ENCODE measurements around the gene TBCA.
"Not testable (repeated sequence)": the region's sequence is repeated elsewhere in the genome, so short reads cannot be mapped to it uniquely, and the experiment has no call there.

The TBCA gene

DNA sequence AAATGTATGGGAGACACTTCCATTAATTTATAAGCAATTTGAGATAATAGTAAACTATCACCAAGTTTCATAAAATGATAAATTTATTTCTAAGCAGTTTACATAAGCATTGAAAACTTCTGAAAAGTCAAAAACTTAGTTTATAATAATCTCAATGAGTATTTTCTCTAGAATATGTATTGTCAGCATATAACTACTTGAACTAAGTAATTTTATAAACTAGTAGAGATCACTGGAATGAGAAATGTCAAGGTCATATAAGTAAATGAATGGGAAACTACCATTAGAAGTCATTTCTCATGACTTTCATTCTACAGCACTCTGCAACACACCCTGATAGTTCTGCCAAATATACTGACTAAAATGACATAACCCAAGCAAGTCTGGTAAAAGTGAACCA is 3.4 kb downstream of the TBCA start:
- DNase-seq = no peak

DNA sequence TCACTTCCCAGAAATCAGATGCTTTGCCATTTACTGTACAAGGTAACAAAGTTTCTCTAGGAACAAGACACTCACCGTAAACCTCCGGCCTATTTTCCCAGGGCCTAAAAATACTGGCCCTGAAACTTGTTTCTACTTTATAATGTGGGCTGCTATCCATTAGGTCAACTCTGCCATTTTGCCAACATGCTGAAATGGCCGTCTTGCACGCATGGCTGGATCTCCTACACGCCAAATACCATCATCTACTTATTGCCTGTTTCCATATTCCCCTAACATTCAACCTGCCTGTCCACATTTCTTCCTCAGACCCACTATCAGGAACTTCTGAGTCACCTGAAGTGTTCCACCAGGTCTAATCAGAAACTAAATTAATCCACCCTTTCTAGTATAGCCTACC is 4.7 kb downstream of the TBCA start:
- DNase-seq = no peak

DNA sequence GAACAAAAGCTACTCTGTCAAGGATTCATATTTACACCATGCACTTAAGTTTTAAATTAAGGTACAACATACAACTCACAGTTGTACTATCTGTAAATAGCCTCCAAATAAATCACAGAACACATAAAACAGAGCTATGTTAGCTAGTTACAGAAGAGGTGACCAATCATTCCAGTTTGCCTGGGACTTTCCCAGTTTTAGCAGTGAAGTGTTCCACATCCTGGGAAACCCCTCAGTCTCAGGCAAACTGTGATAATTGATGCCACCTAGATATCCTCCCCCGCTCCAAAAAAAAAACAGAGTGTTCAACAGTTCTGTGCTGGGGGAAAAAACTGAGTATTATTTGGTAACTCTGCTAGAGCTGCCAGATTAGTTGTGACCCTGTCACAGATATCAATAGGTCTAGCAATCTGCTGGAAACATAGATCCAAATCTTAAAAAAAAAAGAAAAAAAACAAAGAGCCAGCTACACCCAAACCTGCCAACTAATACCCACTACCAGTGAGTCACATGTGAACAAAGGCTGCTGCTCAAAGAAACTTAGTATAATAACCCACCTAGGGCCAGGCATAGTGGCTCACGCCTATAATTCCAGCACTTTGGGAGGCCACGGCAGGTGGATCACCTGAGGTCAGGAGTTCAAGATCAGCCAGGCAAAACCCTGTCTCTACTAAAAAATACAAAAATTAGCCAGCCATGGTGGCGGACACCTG is 5.7 kb downstream of the TBCA start:
- no peak for DNase-seq

DNA sequence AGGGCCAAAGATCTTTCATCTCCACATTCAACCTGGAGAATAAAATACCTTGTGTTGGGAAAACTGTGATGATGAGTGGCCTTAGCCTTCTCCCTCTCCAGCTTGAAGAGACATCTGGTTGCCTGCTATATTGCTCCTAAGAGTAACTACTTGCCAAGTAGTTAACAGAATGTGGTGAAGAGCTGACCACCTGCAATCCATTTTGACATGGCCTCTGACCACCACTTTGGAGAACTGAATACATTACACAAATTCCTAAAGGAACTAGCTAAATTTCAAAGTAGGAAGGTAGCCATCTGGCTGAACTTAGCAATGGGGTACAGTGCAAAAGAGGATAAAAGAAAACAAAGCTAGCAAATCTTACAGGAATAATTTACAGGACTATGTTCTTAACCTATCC is 7.2 kb downstream of the TBCA start:
- no peak for DNase-seq

DNA sequence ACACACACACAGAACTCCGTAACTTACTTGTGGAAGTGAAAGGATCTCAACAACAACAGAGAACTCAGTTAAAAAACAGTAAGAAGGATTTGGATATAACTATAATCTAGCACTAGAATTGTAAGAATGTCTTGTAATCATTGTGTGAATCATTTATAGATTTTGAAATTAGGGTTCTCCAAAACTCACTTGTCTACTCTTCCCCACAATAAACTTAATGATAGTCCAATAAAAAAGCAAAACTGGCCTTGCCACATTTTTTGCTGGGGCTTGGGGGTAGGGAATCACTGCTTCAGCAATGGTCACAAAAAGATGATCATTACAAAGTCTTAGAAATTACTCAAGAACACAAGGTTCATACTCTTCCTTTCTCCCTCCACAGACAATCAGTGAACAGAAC is 8.8 kb downstream of the TBCA start:
- DNase-seq = no peak

DNA sequence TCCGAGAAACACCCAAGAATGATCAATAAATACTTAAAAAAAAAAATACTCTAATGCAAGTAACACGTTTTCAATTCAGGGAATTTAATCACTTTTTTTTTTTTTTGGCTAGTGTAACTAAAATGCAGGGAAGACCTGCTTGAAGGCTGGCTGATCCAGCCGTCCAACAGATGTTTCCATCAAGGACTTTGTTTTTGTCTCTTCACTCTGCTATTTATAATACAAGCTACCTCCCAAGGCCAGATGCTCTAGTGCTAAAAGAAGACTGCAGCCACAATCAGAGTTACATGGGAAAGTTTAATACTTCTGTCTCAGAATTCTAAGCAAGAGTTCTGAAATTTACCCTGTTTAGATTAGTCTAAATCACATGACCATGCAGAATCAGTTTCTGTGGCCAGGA is 14.5 kb downstream of the TBCA start:
- no peak for DNase-seq

DNA sequence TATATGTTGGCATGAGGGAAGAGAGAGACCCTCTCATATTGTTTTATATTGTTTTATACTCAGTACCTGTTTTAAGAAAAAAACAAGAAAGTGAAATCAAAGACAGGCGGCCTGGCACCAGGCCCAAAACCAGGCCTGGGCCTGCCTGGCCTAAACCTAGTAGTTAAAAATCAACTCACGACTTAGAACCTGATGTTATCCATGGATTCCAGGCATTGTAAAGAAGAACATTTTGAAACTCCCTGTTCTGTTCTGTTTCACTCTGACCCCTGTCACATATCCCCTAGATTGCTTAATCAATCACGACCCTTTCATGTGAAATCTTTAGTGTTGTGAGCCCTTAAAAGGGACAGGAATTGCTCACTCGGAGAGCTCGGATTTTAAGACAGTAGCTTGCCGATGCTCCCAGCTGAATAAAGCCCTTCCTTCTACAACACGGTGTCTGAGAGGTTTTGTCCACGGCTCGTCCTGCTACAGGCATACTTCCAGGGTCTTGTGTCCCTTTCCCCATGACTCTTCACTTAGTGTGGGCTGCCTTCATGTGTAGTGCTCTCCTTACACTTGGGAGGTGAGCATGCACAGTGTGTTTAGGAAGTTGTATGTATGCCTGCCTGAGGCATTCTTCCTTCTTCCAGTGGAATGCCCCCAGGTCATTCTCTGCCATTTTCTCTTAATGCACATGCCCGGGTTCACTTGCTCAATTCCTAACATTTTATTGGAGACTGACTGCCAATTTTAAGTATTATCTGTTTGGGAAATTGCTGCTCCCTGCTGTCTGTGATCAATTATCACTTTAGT is 17.8 kb downstream of the TBCA start:
- no peak for DNase-seq

DNA sequence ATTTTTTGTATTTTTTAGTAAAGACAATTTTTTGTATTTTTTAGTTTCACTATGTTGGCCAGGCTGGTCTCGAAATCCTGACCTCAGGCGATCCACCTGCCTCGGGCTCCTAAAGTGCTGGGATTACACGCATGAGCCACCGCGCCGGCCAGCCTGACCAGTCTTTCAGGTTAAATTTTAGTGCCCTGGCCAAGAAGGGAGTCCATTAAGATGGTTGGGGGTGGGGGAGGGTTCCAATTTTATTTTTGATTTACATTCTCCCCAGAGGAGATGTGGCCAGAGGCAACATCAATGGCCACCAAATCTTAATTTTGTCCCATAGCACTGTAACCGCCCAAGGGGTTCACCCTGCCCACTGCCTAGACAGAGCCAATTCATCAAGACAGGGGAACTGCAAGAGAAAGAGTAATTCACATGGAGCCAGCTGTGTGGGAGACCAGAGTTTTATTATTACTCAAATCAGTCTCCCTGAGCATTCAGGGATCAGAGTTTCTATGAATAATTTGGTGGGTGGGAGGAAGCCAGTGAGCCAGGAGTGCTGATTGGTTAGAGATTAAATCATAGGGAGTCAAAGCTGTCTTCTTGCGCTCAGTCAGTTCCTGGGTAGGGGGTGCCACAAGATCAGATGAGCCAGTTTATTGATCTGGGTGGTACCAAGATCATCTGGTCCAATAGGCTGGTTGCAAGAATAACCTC is 24.7 kb downstream of the TBCA start:
- no peak for DNase-seq

DNA sequence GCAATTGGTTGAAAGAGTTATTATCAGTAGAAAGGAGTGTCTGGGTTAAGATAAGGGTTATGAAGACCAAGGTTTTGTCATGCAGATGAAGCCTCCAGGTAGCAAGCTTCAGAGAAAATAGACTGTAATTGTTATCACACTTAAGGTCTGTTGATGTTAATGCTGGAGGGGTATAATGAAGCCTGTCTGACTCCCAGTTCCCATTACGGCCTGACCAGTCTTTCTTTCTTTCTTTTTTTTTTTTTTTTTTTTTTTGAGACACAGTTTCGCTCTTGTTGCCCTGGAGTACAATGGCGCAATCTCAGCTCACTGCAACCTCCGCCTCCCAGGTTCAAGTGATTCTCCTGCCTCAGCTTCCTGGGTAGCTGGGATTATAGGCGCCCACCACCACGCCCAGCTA is 25.2 kb downstream of the TBCA start:
- DNase-seq = not testable (repeated sequence)

DNA sequence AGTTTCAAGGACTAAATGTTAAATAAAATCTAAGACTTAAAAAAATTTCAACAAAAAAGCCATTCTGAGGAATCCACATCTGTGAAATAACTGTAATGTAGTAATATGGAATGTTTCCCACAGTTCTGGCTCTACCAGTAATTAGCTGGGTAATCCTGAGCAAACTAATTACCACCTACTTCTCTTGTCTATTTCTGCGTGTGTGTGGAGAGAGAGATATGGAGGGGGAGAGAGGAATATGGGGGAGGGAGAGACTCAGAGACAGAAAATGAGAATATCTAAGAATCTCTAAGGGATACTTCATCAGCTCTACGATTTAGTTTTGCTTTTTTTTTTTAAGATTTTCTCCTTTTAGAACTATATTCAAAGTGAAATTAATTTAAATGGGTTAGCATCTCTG is 28.0 kb downstream of the TBCA start:
- DNase-seq = no peak

DNA sequence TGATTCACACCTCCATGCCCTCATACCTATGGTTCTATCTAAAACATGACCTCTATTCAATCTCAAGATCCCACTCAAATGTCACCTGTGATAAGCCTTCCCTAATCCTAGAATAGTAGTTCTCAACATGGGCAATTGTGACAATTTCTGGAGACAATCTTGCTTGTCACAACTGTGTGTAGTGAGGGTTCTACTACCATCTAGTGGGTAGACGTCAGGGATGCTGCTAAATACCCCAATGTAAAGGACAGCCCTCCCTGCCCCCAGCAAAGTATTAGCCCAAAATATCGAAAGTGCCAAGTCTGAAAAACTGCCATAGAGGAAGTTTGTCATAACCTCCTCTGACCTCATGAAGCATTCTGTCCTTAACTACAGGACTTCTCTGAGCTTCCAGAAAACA is 32.0 kb downstream of the TBCA start:
- DNase-seq = no peak

DNA sequence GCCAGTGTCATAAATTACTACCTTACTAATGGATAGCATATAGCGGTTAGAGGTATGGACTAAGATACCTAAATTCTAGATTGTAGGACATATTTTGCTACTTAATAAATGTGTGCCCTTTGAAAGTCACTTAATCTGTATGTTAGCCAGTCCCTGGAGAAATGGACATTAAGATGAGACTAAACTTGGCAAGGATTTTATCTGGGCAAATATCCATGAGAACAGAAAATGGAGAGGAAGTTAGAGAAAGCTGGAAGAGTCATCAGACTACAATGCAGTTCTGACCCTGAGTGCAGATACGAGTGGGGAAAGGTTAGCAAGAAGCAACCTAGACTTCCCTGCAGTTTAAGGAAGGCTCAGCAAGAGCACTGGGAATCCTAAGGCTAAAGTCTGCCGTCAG is 33.0 kb downstream of the TBCA start:
- DNase-seq = no peak

DNA sequence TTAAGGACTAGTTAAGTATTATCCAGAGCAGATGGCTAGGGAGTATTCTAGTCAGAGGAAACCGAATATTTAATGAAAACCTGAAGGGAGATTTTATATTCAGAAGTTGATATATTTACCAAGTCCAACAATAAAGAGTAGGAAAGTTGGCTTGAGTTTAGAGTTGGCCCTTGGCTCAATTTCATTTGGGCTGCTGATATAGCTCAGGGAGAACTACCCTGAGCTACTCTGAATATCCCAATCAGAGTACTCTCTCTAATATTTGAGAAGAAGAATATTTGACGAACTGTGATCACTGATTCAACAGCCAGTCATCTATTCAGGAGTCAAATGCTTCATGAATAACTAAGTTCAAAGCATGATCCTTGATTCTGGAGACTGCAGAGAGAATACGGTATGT is 34.5 kb downstream of the TBCA start:
- no peak for DNase-seq

DNA sequence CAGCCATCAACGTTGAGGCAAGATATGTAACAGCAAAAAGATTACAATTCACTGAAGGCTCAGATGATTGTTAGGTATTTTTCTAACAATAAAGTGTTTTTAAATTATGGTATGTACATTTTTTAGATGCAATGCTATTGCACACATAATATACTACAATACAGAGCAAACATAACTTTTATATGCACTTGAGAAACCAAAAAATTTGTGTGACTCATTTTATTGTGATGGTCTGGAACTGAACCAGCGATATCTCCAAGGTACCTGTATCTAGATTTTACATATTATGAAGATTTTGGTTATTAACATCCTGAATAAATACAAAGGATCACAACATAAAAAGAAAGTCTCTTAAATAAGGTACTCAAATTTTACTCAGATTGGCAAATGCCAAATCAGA is 41.3 kb downstream of the TBCA start:
- DNase-seq = no peak

DNA sequence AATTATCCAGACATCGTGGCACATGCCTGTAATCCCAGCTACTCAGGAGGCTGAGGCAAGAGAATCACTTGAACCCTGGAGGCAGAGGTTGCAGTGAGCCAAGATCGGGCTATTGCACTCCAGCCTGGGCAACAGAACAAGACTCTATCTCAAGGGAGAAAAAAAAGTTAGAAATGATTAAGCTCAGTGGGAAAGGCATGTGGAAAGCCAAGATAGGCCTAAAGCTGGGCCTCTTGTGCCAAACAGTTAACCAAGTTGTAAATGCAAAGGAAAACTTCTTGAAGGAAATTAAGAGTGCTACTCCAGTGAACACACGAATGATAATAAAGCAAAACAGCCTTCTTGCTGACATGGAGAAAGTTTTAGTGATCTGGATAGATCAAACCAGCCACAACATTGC is 43.0 kb downstream of the TBCA start:
- DNase-seq = no peak

DNA sequence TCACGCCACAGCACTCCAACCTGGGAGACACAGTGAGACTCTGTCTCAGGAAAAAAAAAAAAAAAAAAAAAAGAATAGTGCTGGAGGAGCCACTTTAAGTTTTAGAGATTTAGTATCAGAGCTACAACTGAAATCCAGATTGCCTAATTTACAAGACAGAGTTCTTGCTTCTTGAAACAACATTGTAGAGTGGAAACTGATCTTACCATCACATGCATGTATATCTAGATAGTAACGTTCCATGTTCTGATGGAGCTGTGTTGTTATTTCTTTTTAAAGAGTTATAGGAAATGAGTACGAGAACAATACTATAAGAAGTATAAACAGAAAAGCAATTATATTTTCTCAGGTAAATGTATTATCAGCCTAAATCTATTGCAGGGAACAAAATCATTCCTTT is 48.9 kb downstream of the TBCA start:
- no peak for DNase-seq

DNA sequence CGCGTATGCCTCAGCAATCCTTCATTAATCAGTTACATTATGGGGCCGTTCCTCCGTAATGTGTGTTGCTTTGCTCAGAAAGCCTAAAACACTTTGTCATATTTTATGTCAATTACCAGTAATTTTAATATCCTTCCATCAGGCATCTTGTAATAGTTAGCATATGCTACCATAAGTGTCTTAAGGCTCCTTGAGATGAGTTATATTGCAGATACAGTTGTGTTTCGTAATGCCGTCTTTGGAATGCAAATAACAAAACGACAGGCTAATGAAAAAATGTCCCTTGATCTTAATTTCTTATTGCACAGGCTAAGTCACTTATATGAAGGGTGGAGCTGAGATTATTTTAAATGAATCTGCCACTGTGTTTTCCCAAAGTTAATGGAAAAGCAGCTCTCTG is 50.5 kb downstream of the TBCA start:
- no peak for DNase-seq

DNA sequence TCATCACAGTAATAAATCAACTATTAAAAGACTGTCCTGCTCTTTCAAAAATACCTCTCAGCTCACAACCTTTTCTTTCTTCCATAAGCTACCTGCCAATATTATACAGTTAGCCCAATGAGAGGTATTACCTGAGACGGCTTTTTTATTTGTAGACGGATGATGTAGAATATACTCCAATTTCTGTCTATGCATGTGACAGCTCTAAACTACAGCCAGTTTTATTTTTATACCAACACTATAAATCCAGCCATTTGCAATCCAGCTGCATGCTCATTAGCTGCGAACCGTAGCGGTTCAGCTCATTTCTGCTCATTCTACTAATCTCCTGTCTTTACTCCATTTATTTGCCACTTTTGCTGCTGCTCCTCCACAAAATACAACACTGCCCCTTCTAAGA is 51.2 kb downstream of the TBCA start:
- DNase-seq = no peak

DNA sequence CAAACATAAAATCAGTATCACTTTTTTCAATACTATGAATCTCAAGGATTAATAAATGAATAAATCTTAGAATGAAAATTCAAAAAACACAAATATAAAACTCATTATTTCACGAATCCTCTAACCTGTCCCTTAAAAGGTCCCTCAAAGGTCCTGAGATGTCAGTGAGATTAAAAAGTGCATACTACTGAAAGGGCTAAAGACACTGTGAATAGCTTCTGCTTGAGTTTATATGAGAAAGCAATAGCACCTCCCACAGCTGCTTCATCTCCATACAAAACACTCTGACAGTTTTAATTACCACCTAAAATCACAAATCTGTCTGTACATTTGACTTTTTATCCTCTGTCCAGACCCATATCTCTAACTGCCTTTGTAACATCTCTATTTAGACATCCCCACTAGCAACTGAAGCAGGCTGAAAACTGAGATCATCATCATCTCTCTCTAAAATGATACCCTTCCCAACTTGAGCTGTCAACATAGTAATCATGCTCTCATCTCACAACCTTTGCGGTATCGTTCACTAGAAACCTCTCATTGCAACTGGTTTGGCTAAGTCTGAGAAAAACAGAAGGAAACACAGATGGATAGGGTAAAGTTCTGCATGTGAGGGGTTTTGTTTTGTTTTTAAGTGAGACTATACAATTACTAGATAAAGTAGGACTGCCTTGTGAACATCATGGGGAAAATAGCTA is 56.3 kb downstream of the TBCA start:
- DNase-seq = no peak

DNA sequence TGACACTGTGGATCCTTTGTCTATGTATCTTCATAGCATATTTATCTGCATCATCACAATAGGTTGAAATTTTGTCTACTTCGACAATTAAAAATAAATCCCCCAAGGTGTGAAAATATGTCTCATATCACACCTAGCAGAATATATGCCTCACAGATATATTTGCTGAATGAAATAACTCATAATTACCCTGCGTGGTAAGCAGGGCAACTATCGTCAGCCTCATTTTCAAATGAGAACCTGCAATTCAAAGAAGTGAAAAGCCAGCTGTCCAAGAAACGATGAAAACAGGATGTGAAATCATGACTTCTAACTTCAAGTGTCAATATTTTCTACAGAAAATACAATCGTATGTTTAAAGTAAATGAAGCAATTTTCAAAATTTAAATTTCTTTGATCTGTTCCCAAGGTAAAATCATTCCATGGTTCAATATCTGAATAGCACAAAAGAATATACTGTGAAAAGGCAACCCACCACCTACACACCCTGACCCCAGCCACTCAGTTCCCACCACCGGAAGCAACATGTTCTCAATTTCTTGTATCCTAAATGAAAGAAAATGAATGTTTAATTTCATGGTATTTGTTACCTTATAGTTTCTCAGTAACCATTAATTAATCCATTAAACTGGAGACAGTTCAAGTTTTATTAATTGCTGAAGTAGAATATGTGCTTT is 57.1 kb downstream of the TBCA start:
- no peak for DNase-seq

DNA sequence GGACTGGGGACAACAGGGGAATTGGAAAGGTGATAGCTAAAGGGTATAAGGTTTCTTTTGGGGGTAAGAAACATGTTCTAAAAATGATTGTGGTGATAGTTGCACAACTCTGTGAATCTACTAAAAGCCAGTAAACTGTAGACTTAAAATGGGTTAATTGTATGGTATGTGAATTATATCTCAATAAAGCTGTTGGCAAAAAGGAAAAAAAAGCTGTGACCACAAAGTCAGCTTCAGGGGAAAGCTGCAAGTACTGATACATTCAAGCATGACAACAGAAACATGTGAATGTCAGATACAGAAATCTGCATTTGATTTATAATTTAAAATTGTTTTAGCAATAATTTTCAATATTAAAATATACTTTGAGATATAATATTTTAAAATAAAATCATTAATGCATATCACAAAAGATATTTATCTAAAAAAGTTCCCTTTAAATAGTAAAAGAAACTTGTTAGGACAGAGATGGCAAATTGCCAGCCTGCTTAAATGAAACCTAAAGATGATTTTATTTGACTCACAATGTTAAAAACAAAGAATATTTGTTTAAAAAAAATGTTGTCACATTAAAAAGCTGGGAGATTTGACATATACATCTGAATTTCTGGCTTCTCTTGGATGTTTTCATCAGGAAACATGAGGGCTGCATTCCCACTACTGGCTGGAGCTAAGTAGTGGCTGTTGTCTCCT is 66.0 kb downstream of the TBCA start:
- no peak for DNase-seq

DNA sequence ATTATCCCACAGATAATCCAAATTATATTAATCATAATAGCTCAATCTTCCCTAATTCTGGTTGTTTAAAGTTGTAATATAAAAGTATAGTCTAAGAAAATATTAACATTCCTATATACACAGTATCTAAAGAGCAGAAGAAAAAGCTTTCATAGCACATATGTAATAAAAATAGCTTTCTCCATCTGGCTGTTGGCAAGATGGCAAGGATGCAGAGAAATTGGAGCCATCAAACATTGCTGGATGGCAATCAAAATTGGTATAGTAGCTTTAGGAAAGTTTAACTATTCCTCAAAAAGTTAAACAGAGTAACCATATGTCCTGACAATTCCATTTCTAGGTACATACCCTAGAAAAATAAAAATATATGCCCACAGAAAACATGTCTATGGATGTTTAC is 66.8 kb downstream of the TBCA start:
- DNase-seq = no peak

All from T-helper 9 cell (primary cell).